ENCODE results near the gene SLC9A5. TPM values are rescaled to one million over a fixed set of nuclear protein-coding genes. Genes with fewer than 3 reads are reported as not detected.

The SLC9A5 gene
- total RNA-seq, 1 experiment from 2014 or later = 10.3 TPM

- no peak for TF ChIP-seq AFF4 (CRISPR knock-in tag; IDR thresholded peaks at IDR 0.05; ENCODE audit: borderline replicate concordance)
- TF ChIP-seq ATF1 (CRISPR knock-in tag; IDR thresholded peaks at IDR 0.05) = no peak
- no peak for TF ChIP-seq NFYB (CRISPR knock-in tag; conservative IDR thresholded peaks at IDR 0.05; ENCODE audit: low read depth)
- no peak for TF ChIP-seq TEAD1 (CRISPR knock-in tag; IDR thresholded peaks at IDR 0.05)
- TF ChIP-seq ELF4 (CRISPR knock-in tag; IDR thresholded peaks at IDR 0.05; ENCODE audit: low read depth) = no peak
- TF ChIP-seq ZNF512 (CRISPR knock-in tag; IDR thresholded peaks at IDR 0.05; ENCODE audit: borderline replicate concordance) = no peak
- no peak for TF ChIP-seq EMX1 (CRISPR knock-in tag; IDR thresholded peaks at IDR 0.05)
Measured at GRCh38 chr16:67304020-67304419, 55.2 kb downstream of the SLC9A5 start (continued).

GRCh38 chr16:67305216-67306071 is 56.7 kb downstream of the SLC9A5 start:
- Mint-ChIP-seq H3K36me3 (no peaks in the 10 kb centered on the region), H3K4me1 (no peaks in the 10 kb centered on the region), H3K4me3 (no peak overlapping the region), H3K27ac (no peak overlapping the region), H3K27me3 (ENCODE audit: low read depth) (peaks cover 4% of the 10 kb centered on the region), H3K9me3 (no peaks in the 10 kb centered on the region)
- no peak for DNase-seq (ENCODE audit: low spot score)
- ATAC-seq = no peak; the same call in 1 of the 2 replicates
- CTCF ChIA-PET = interaction anchor here (0.6 to 1.4 kb wide), 3 partner anchors 21 to 94 kb away, joined by 3 to 5 read pairs (median 4); no protein-coding TSS in a partner anchor
- POLR2A ChIA-PET = no interaction called here
- no peak for TF ChIP-seq RORB (CRISPR knock-in tag; IDR thresholded peaks at IDR 0.05)
- no peak for TF ChIP-seq ZNF317 (CRISPR knock-in tag; IDR thresholded peaks at IDR 0.05; ENCODE audit: borderline replicate concordance, low read depth)
- no peak for TF ChIP-seq USF1 (CRISPR knock-in tag; IDR thresholded peaks at IDR 0.05)
- no peak for TF ChIP-seq NFYB (CRISPR knock-in tag; conservative IDR thresholded peaks at IDR 0.05; ENCODE audit: low read depth)
- TF ChIP-seq TEAD4 (CRISPR knock-in tag; IDR thresholded peaks at IDR 0.05) = no peak
- TF ChIP-seq ETV6 (CRISPR knock-in tag; IDR thresholded peaks at IDR 0.05) = no peak
- TF ChIP-seq ZNF425 (CRISPR knock-in tag; conservative IDR thresholded peaks at IDR 0.05) = no peak
- no peak for TF ChIP-seq ATF6 (CRISPR knock-in tag; IDR thresholded peaks at IDR 0.05)
- no peak for TF ChIP-seq ZSCAN18 (CRISPR knock-in tag; IDR thresholded peaks at IDR 0.05)
- TF ChIP-seq CTCF (IDR thresholded peaks at IDR 0.05) = no peak
- TF ChIP-seq SMAD3 (CRISPR knock-in tag; IDR thresholded peaks at IDR 0.05; ENCODE audit: borderline replicate concordance) = no peak
- TF ChIP-seq FOXP4 (CRISPR knock-in tag; IDR thresholded peaks at IDR 0.05) = no peak

Measured in WTC11 (cell line).